Measurements from ENCODE around the gene XYLT1. TPM values are rescaled to one million over a fixed set of nuclear protein-coding genes. Genes with fewer than 3 reads are reported as not detected.

The XYLT1 gene
- total RNA-seq, 2 experiments from 2014 or later, result 5.1 to 6.2 TPM

- H3K4me3 Mint-ChIP-seq, result no peak overlapping the region
- no peak for ATAC-seq
- no peaks in the 10 kb centered on the region for H3K4me1 Mint-ChIP-seq
- H3K9me3 Mint-ChIP-seq (ENCODE audit: low read depth), result no peaks in the 10 kb centered on the region
- no peak for DNase-seq
- H3K27ac Mint-ChIP-seq, result no peak overlapping the region
- ChIA-PET CTCF (interaction anchor here (0.6 kb wide), 1 partner anchor 130 kb away, joined by 3 read pairs; no protein-coding TSS in a partner anchor), POLR2A (no interaction called here)
- intact Hi-C loops (cut with DNase I, micrococcal nuclease), result loop anchor here in 1 of 2 experiments (10.0 kb wide), 1 partner anchor 288 kb away; no protein-coding TSS in a partner anchor
- H3K36me3 Mint-ChIP-seq (ENCODE audit: low read depth), result no peaks in the 10 kb centered on the region
- H3K27me3 Mint-ChIP-seq, result no peaks in the 10 kb centered on the region
Observed at GRCh38 chr16:17152311-17152710, 318.4 kb downstream of the XYLT1 start.

GRCh38 chr16:17151335-17151734, 319.4 kb downstream of the XYLT1 start:
- ChIA-PET POLR2A (no interaction called here), CTCF (interaction anchor here (0.8 kb wide), 1 partner anchor 9 kb away, joined by 3 read pairs; no protein-coding TSS in a partner anchor)
- DNase-seq, result no peak
- Mint-ChIP-seq H3K4me3 (no peak overlapping the region), H3K27ac (no peak overlapping the region), H3K36me3 (ENCODE audit: low read depth) (no peaks in the 10 kb centered on the region), H3K27me3 (no peaks in the 10 kb centered on the region), H3K9me3 (ENCODE audit: low read depth) (no peaks in the 10 kb centered on the region), H3K4me1 (no peaks in the 10 kb centered on the region)
- intact Hi-C loops (cut with DNase I, micrococcal nuclease), result loop anchor here in 1 of 2 experiments (10.0 kb wide), 1 partner anchor 287 kb away; no protein-coding TSS in a partner anchor
- ATAC-seq, result no peak

DNA sequence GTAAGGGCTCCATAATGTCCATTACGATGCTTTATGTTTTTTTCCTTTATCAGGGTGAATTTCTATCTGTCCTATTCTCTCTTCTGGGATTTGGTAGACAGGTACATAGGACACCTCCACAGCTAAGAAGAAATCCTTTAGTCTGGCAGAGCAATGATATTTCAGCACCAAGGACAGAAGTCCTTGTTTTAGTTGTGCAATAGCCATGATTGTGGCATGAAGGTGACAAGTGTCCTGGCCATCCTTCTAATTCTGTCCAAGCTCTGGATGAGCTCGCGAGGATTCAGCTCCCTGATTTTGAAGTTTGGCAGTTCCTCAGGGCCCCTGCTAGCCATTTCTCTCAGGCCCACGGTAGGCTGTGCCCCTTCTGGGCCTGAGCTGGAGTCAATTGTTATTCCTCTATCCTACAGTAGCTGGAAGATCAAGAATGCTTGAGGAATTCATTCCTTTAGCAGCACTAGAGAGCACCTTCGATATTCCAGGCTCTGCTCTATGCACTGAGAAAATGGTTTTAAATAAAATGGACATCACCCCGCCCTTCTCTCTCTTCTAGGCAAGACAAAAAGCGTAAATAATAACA, 320.8 kb downstream of the XYLT1 start:
- Mint-ChIP-seq H3K9me3 (ENCODE audit: low read depth) (no peaks in the 10 kb centered on the region), H3K4me1 (no peaks in the 10 kb centered on the region), H3K27me3 (no peaks in the 10 kb centered on the region), H3K27ac (no peak overlapping the region), H3K36me3 (ENCODE audit: low read depth) (no peaks in the 10 kb centered on the region), H3K4me3 (no peak overlapping the region)
- DNase-seq, result no peak
- ChIA-PET POLR2A (no interaction called here), CTCF (interaction anchor here (0.6 to 0.7 kb wide), 3 partner anchors 28 to 429 kb away, joined by 3 to 4 read pairs (median 3); no protein-coding TSS in a partner anchor)
- ATAC-seq, result no peak
- intact Hi-C loops (cut with DNase I, micrococcal nuclease), result loop anchor here in 1 of 2 experiments (10.0 kb wide), 1 partner anchor 285 kb away; no protein-coding TSS in a partner anchor

GRCh38 chr16:17147942-17148341, 322.8 kb downstream of the XYLT1 start:
- no peak for DNase-seq
- no peaks in the 10 kb centered on the region for H3K36me3 Mint-ChIP-seq (ENCODE audit: low read depth)
- no peak for ATAC-seq
- ChIA-PET POLR2A (no interaction called here), CTCF (no interaction called here)
- H3K27ac Mint-ChIP-seq, result no peak overlapping the region
- no peak overlapping the region for H3K4me3 Mint-ChIP-seq
- intact Hi-C loops (cut with DNase I, micrococcal nuclease), result no loop called here
- H3K9me3 Mint-ChIP-seq (ENCODE audit: low read depth), result no peaks in the 10 kb centered on the region
- no peaks in the 10 kb centered on the region for H3K4me1 Mint-ChIP-seq
- no peaks in the 10 kb centered on the region for H3K27me3 Mint-ChIP-seq

GRCh38 chr16:17145029-17145428, 325.7 kb downstream of the XYLT1 start:
- ChIA-PET POLR2A (no interaction called here), CTCF (no interaction called here)
- intact Hi-C loops (cut with DNase I, micrococcal nuclease), result no loop called here
- Mint-ChIP-seq H3K27ac (no peak overlapping the region), H3K4me1 (no peaks in the 10 kb centered on the region), H3K27me3 (no peaks in the 10 kb centered on the region), H3K4me3 (no peak overlapping the region), H3K36me3 (ENCODE audit: low read depth) (peaks cover 4% of the 10 kb centered on the region), H3K9me3 (ENCODE audit: low read depth) (no peaks in the 10 kb centered on the region)
- no peak for ATAC-seq
- DNase-seq, result no peak

DNA sequence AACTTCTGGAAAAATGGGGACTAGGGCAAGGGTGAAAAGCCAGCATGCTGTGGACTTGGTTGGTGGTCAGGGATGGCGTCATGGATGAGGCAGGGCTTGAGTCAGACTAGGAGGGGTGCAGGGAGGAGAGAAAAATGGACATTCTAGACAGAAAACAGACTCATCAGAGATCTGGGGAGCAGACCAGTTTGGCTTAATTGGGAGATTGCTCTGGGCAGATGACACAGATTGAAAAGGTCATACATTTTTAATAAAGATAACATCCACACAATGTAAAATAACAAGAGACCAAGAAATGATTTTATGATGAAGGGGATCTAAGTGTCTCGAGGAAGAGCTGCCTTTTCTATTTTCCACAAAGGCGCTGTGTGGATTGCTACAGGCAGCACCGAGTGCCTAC, 326.3 kb downstream of the XYLT1 start:
- no peaks in the 10 kb centered on the region for H3K9me3 Mint-ChIP-seq (ENCODE audit: low read depth)
- ChIA-PET CTCF (no interaction called here), POLR2A (no interaction called here)
- intact Hi-C loops (cut with DNase I, micrococcal nuclease), result no loop called here
- DNase-seq (no peak), ATAC-seq (no peak)
- H3K4me1 Mint-ChIP-seq, result no peaks in the 10 kb centered on the region
- H3K36me3 Mint-ChIP-seq (ENCODE audit: low read depth), result peaks cover 8% of the 10 kb centered on the region
- no peaks in the 10 kb centered on the region for H3K27me3 Mint-ChIP-seq
- H3K4me3 Mint-ChIP-seq, result no peak overlapping the region
- H3K27ac Mint-ChIP-seq, result no peak overlapping the region

DNA sequence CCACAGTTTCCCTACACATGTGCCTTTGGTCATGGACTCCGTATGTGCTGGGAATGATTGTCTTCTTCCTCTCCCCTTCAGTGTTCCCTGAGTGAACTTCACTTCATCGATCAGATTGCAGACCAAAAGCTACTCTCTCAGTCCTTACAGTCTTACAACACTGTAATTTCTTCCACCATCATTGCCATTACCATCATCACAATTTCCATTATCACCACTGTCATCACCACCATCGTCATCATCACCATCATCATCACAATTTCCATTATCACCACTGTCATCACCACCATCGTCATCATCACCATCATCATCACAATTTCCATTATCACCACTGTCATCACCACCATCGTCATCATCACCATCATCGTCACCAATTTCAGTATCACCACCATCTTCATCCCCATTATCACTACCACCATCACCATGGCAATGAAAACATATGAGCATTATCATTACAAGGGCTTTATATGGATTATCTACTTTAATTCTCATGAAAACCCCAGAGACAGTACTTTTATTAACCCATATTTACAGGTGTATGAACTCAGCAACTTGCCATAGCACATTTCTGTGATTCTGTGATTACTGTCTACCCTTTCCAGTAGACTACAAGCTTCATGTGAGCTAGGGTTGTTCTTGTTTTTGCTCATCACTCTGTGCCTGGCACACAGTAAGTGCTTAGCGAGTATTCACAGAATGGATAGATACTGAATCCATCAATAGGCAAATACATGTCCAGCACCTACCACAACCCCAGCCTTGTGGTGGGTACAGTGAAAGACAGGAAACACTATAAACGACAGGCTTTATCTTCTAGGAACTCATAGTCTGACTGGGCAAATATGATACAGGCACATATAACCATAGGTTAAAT, 327.0 kb downstream of the XYLT1 start:
- CTCF ChIA-PET, result no interaction called here
- no peak for DNase-seq
- H3K4me1 Mint-ChIP-seq, result no peaks in the 10 kb centered on the region
- H3K27ac Mint-ChIP-seq, result no peak overlapping the region
- peaks cover 8% of the 10 kb centered on the region for H3K36me3 Mint-ChIP-seq (ENCODE audit: low read depth)
- intact Hi-C loops (cut with DNase I, micrococcal nuclease), result no loop called here
- H3K9me3 Mint-ChIP-seq (ENCODE audit: low read depth), result no peaks in the 10 kb centered on the region
- ATAC-seq, result peak; percentile 36
- H3K4me3 Mint-ChIP-seq, result no peak overlapping the region
- no peaks in the 10 kb centered on the region for H3K27me3 Mint-ChIP-seq
- POLR2A ChIA-PET, result no interaction called here

- no peaks in the 10 kb centered on the region for H3K4me1 Mint-ChIP-seq
- CTCF ChIA-PET, result no interaction called here
Observed at GRCh38 chr16:17138801-17139200, 332.0 kb downstream of the XYLT1 start.

GRCh38 chr16:17135439-17135838, 335.3 kb downstream of the XYLT1 start:
- Mint-ChIP-seq H3K36me3 (ENCODE audit: low read depth) (peaks cover 30% of the 10 kb centered on the region), H3K27me3 (no peaks in the 10 kb centered on the region), H3K4me1 (peaks cover 10% of the 10 kb centered on the region), H3K4me3 (no peak overlapping the region), H3K27ac (no peak overlapping the region), H3K9me3 (ENCODE audit: low read depth) (no peaks in the 10 kb centered on the region)
- CTCF ChIA-PET, result interaction anchor here (0.7 to 1.0 kb wide), 3 partner anchors 40 to 421 kb away, joined by 3 to 4 read pairs (median 3); no protein-coding TSS in a partner anchor
- ATAC-seq (no peak), DNase-seq (no peak)
- POLR2A ChIA-PET, result no interaction called here
- intact Hi-C loops (cut with DNase I, micrococcal nuclease), result no loop called here

More at GRCh38 chr16:17138801-17139200, 332.0 kb downstream of the XYLT1 start:
- Mint-ChIP-seq H3K36me3 (ENCODE audit: low read depth) (peaks cover 30% of the 10 kb centered on the region), H3K9me3 (ENCODE audit: low read depth) (no peaks in the 10 kb centered on the region), H3K27me3 (no peaks in the 10 kb centered on the region), H3K4me3 (no peak overlapping the region), H3K27ac (no peak overlapping the region)
- ATAC-seq (no peak), DNase-seq (no peak)
- intact Hi-C loops (cut with DNase I, micrococcal nuclease), result no loop called here
- POLR2A ChIA-PET, result no interaction called here

DNA sequence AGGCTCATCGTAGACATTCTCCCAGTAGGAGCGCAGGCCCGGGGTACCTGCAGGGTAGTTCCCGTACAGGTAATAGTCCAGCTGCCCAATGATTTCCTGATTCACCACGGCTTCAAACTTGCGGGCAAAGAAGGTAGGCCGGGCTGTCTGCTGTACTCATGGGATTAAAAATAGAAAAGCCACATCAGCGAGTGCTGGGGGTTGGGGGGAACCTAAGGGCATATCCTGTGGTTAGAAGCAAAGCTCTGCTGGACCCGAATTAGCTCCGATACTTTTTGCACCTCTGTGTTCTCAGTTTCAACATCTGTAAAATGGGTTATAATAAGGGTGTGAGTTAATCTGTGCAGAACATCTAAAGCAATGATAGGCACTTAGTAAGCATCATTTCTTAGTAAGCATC, 336.2 kb downstream of the XYLT1 start:
- Mint-ChIP-seq H3K27ac (no peak overlapping the region), H3K4me1 (peaks cover 10% of the 10 kb centered on the region), H3K27me3 (no peaks in the 10 kb centered on the region), H3K4me3 (no peak overlapping the region), H3K9me3 (ENCODE audit: low read depth) (no peaks in the 10 kb centered on the region), H3K36me3 (ENCODE audit: low read depth) (peaks cover 28% of the 10 kb centered on the region)
- intact Hi-C loops (cut with DNase I, micrococcal nuclease), result no loop called here
- CTCF ChIA-PET, result no interaction called here
- ATAC-seq, result no peak
- POLR2A ChIA-PET, result interaction anchor here (0.6 kb wide), 1 partner anchor 796 kb away, joined by 3 read pairs; no protein-coding TSS in a partner anchor
- DNase-seq, result no peak

- DNase-seq (no peak), ATAC-seq (no peak)
- POLR2A ChIA-PET, result interaction anchor here (0.6 kb wide), 1 partner anchor 796 kb away, joined by 3 read pairs; no protein-coding TSS in a partner anchor
- intact Hi-C loops (cut with DNase I, micrococcal nuclease), result no loop called here
- Mint-ChIP-seq H3K27me3 (no peaks in the 10 kb centered on the region), H3K4me3 (no peak overlapping the region), H3K4me1 (peaks cover 10% of the 10 kb centered on the region), H3K27ac (no peak overlapping the region), H3K9me3 (ENCODE audit: low read depth) (no peaks in the 10 kb centered on the region), H3K36me3 (ENCODE audit: low read depth) (peaks cover 26% of the 10 kb centered on the region)
- CTCF ChIA-PET, result interaction anchor here (0.6 kb wide), 1 partner anchor 271 kb away, joined by 3 read pairs; no protein-coding TSS in a partner anchor
Observed at GRCh38 chr16:17133851-17134250, 336.9 kb downstream of the XYLT1 start.

DNA sequence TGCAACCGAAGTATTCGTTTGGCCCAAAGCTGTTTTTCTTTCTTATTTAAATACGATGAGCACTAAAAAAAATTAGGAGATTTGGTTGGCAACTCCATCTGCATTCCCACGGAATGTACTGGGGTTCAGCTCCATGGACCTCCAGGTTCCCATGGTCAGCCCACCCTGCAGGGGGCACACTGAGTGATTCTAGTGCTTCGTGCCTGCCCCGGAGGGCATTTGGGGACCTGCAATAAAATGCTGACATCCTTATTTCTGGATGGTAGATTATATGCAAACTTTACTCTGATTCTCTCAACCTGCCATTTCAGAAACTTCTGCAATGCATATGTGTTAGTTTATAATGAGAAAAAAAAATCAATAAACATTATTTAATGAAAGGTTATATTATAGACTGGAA, 339.4 kb downstream of the XYLT1 start:
- CTCF ChIA-PET, result no interaction called here
- intact Hi-C loops (cut with DNase I, micrococcal nuclease), result no loop called here
- Mint-ChIP-seq H3K27ac (no peak overlapping the region), H3K4me1 (peaks cover 10% of the 10 kb centered on the region), H3K27me3 (no peaks in the 10 kb centered on the region), H3K36me3 (ENCODE audit: low read depth) (peaks cover 33% of the 10 kb centered on the region), H3K4me3 (no peak overlapping the region), H3K9me3 (ENCODE audit: low read depth) (no peaks in the 10 kb centered on the region)
- ATAC-seq, result no peak
- DNase-seq, result no peak
- POLR2A ChIA-PET, result no interaction called here
